ENCODE results near the gene CD207. TPM values are rescaled to one million over a fixed set of nuclear protein-coding genes. Genes with fewer than 3 reads are reported as not detected.

The CD207 gene
- polyA plus RNA-seq, 1 donor from 2014 or later, result not detected

GRCh38 chr2:70870790-70871189 is 35.2 kb upstream of the CD207 start:
- no peaks in the 10 kb centered on the region for H3F3A ChIP-seq (ENCODE audit: insufficient read depth, low read length, poor library complexity, severe bottlenecking)
- no peak overlapping the region for H2AFZ ChIP-seq (ENCODE audit: low read depth, low read length)
- TF ChIP-seq RAD21 (conservative IDR thresholded peaks at IDR 0.05) (no peak), POLR2AphosphoS5 (IDR thresholded peaks at IDR 0.05) (no peak), SMC3 (conservative IDR thresholded peaks at IDR 0.05; ENCODE audit: poor library complexity) (no peak), TAF1 (IDR thresholded peaks at IDR 0.05; ENCODE audit: low read depth) (no peak), REST (IDR thresholded peaks at IDR 0.05; ENCODE audit: borderline replicate concordance) (no peak), EZH2 (IDR thresholded peaks at IDR 0.05; ENCODE audit: borderline replicate concordance, insufficient read depth, low read length, poor library complexity, severe bottlenecking) (no peak), CTCF (IDR thresholded peaks at IDR 0.05; ENCODE audit: poor library complexity, severe bottlenecking) (no peak), EP300 (conservative IDR thresholded peaks at IDR 0.05; ENCODE audit: poor library complexity, severe bottlenecking) (no peak), MXI1 (conservative IDR thresholded peaks at IDR 0.05; ENCODE audit: poor library complexity, severe bottlenecking) (no peak)
- H3K36me3 ChIP-seq (ENCODE audit: insufficient read depth, low read length), result no peaks in the 10 kb centered on the region
- H3K4me2 ChIP-seq (ENCODE audit: low read length), result no peak overlapping the region
- no peak overlapping the region for H3K4me3 ChIP-seq (ENCODE audit: low read length)
- no peaks in the 10 kb centered on the region for H4K20me1 ChIP-seq (ENCODE audit: insufficient read depth)
- no peaks in the 10 kb centered on the region for H3K9me2 ChIP-seq (ENCODE audit: insufficient read depth, low read length)
- no peak overlapping the region for H3K9ac ChIP-seq (ENCODE audit: low read length)
- peaks cover 43% of the 10 kb centered on the region for H3K27me3 ChIP-seq (ENCODE audit: insufficient read depth, low read depth, low read length)
- H3K79me2 ChIP-seq (replicated peaks; ENCODE audit: insufficient read depth, low read length), result no peaks in the 10 kb centered on the region
- no peaks in the 10 kb centered on the region for H3K9me3 ChIP-seq (ENCODE audit: low read length)
- H3K27ac ChIP-seq (ENCODE audit: low read length), result no peak overlapping the region

- no peak overlapping the region for H3K4me3 ChIP-seq (ENCODE audit: low read length)
- no peaks in the 10 kb centered on the region for H4K20me1 ChIP-seq (ENCODE audit: insufficient read depth)
- H3K9me3 ChIP-seq (ENCODE audit: low read length), result no peaks in the 10 kb centered on the region
- H3K27me3 ChIP-seq (ENCODE audit: insufficient read depth, low read depth, low read length), result peaks cover 36% of the 10 kb centered on the region
- H3K79me2 ChIP-seq (replicated peaks; ENCODE audit: insufficient read depth, low read length), result no peaks in the 10 kb centered on the region
- TF ChIP-seq SMC3 (conservative IDR thresholded peaks at IDR 0.05; ENCODE audit: poor library complexity), result no peak
- no peak for TF ChIP-seq EP300 (conservative IDR thresholded peaks at IDR 0.05; ENCODE audit: poor library complexity, severe bottlenecking)
- TF ChIP-seq REST (IDR thresholded peaks at IDR 0.05; ENCODE audit: borderline replicate concordance), result no peak
- no peak for TF ChIP-seq POLR2AphosphoS5 (IDR thresholded peaks at IDR 0.05)
- TF ChIP-seq CTCF (IDR thresholded peaks at IDR 0.05; ENCODE audit: poor library complexity, severe bottlenecking), result no peak
- TF ChIP-seq TAF1 (IDR thresholded peaks at IDR 0.05; ENCODE audit: low read depth), result no peak
- TF ChIP-seq RAD21 (conservative IDR thresholded peaks at IDR 0.05), result no peak
- no peak for TF ChIP-seq EZH2 (IDR thresholded peaks at IDR 0.05; ENCODE audit: borderline replicate concordance, insufficient read depth, low read length, poor library complexity, severe bottlenecking)
- no peak for TF ChIP-seq MXI1 (conservative IDR thresholded peaks at IDR 0.05; ENCODE audit: poor library complexity, severe bottlenecking)
- H3K9me2 ChIP-seq (ENCODE audit: insufficient read depth, low read length), result no peaks in the 10 kb centered on the region
- H3K4me2 ChIP-seq (ENCODE audit: low read length), result no peak overlapping the region
- no peaks in the 10 kb centered on the region for H3K36me3 ChIP-seq (ENCODE audit: insufficient read depth, low read length)
- no peak overlapping the region for H2AFZ ChIP-seq (ENCODE audit: low read depth, low read length)
- no peaks in the 10 kb centered on the region for H3F3A ChIP-seq (ENCODE audit: insufficient read depth, low read length, poor library complexity, severe bottlenecking)
- no peak overlapping the region for H3K27ac ChIP-seq (ENCODE audit: low read length)
- no peak overlapping the region for H3K9ac ChIP-seq (ENCODE audit: low read length)
Measured at GRCh38 chr2:70868970-70869369, 33.4 kb upstream of the CD207 start.

All from neural cell (in vitro differentiated cells).